ENCODE results near the gene CFAP100.

The CFAP100 gene

GRCh38 chr3:126442094-126442855 is 47.6 kb downstream of the CFAP100 start:
- TF ChIP-seq, protein P1, sequence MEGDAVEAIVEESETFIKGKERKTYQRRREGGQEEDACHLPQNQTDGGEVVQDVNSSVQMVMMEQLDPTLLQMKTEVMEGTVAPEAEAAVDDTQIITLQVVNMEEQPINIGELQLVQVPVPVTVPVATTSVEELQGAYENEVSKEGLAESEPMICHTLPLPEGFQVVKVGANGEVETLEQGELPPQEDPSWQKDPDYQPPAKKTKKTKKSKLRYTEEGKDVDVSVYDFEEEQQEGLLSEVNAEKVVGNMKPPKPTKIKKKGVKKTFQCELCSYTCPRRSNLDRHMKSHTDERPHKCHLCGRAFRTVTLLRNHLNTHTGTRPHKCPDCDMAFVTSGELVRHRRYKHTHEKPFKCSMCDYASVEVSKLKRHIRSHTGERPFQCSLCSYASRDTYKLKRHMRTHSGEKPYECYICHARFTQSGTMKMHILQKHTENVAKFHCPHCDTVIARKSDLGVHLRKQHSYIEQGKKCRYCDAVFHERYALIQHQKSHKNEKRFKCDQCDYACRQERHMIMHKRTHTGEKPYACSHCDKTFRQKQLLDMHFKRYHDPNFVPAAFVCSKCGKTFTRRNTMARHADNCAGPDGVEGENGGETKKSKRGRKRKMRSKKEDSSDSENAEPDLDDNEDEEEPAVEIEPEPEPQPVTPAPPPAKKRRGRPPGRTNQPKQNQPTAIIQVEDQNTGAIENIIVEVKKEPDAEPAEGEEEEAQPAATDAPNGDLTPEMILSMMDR (IDR thresholded peaks at IDR 0.05), result no peak

DNA sequence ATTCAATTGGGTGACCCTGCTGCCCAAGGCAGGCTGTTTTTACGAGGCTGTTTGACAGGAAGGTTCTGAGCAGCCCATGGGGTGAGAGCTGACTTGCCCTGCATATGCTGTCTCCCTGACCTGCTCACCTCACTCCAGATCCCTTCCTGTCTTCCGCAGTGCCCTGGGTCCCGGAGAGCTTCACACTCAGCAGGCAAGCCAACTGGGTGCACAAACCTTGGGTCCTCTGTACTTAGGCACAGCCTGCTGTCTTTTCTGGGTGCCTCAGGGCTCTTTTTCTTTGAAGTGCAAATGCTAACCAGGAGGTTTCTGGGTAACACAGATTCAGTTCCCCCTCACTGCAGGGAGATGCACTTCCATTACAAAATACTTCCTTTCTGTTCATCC is 48.1 kb downstream of the CFAP100 start:
- TF ChIP-seq, protein P1 (IDR thresholded peaks at IDR 0.05), result no peak

GRCh38 chr3:126445506-126445905 is 50.8 kb downstream of the CFAP100 start:
- TF ChIP-seq, protein P1 (IDR thresholded peaks at IDR 0.05), result no peak

DNA sequence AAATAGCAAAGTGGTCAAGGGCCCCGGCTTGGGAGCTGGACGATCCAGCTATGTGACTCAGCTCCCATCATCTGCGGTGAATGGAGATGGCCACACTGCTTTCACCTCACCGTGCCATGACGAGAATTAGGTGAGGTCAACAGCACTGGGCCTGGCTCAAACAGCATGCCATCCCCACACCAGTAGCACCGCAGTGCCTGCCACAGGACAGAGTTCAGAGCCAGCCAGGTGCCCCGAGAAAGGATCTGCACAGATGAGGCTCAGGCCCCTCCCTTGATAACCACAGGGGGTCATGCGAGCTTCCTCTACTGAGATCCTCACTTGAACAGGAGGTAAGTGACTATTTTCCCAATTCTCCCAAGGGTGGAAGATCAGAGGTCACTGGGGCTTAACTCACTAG is 51.6 kb downstream of the CFAP100 start:
- TF ChIP-seq, protein P1 (IDR thresholded peaks at IDR 0.05), result no peak

- TF ChIP-seq, protein P1 (IDR thresholded peaks at IDR 0.05), result no peak
These were observed 52.1 kb downstream of the CFAP100 start for GRCh38 chr3:126446791-126447190.

DNA sequence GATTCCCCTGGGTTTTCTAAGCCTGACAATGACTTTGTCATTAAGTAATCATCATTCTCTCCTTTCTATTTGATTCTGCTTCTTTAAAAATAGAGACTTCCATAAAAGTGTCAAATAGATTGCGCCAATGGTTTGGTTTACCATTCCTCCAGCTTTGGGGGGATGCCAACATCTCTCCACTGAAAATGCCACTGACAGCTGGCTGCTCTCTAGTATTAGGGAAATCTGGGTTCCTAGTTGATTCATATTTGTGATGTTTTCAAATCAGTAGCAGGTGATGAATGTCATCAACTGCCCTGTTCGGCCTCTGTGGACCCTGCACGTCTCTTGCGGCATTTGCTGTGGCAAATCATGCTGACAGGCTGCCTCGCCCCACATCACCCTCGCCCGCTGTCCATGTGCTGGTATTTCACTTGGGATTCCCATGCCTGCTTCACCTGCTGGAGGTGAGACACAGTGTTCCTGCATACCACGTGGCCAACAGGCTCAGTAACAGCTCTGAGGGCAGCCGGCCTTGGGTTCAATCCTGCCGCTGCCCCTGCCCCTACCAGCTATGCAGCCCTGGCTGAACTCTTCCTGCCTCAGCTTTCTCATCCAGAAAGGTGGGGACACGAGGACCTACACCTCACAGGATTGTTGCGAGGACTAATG is 52.9 kb downstream of the CFAP100 start:
- TF ChIP-seq, protein P1 (IDR thresholded peaks at IDR 0.05), result no peak

GRCh38 chr3:126448136-126448892 is 53.6 kb downstream of the CFAP100 start:
- TF ChIP-seq, protein P1 (IDR thresholded peaks at IDR 0.05), result no peak

Measured in LNCAP (cell line).